ENCODE results near the gene TMEM233.
A peak's percentile ranks its signal among the peaks of the same experiment; 100 is the strongest.
"Not testable (repeated sequence)": the region's sequence is repeated elsewhere in the genome, so short reads cannot be mapped to it uniquely, and the experiment has no call there.

TMEM233 gene

GRCh38 chr12:119609358-119609757 lies 15.8 kb downstream of the TMEM233 start:
- DNase-seq (ENCODE audit: low spot score), result no peak

GRCh38 chr12:119613319-119613936 lies 19.9 kb downstream of the TMEM233 start:
- no peak for DNase-seq (ENCODE audit: low spot score)

- no peak for DNase-seq (ENCODE audit: low spot score)
These were observed 21.1 kb downstream of the TMEM233 start for GRCh38 chr12:119614705-119615104.

DNA sequence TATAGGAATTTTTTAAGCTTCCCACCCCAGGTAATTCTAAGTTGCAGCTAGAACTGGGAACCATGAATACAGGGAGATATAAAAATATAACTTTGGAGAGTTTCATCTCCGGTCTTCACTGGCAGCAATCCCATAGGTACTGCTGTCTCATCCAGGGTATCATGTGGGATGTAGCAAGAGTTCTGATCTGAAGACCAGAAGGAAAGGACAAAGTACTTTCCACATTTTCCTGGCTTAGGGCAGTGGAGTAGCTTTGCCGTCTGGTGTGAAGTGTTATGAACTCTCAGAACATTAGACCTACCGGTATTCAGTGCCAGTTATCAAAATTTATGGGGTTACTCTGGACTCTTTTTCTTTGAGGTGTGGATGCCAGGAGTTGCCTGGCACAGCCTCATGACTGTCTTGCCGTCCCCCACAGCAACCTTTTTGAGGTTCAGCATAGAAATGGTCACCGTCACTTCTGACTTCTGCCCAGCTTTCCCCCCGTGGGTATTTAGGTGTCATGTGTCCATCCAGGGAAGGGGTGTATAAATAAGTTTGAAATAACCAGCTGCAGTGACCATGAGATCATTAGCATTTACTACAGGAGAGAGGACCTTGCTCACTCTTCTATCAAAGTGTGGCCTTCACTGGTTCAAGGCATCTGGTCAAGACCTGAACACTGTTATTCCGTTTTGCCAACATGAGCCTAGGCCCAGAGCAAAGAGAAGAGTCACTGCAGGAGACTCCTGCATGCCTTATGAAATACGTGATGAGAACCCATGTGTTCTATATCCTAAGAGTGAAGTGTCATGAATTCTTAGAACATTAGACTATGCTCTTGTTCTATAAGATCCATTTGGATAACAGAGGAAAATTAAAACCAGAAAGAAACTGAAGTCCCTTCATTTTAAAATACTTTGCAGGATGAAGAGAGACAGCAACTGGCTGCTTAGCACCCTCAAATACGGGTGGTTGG lies 22.2 kb downstream of the TMEM233 start:
- no peak for DNase-seq (ENCODE audit: low spot score)

DNA sequence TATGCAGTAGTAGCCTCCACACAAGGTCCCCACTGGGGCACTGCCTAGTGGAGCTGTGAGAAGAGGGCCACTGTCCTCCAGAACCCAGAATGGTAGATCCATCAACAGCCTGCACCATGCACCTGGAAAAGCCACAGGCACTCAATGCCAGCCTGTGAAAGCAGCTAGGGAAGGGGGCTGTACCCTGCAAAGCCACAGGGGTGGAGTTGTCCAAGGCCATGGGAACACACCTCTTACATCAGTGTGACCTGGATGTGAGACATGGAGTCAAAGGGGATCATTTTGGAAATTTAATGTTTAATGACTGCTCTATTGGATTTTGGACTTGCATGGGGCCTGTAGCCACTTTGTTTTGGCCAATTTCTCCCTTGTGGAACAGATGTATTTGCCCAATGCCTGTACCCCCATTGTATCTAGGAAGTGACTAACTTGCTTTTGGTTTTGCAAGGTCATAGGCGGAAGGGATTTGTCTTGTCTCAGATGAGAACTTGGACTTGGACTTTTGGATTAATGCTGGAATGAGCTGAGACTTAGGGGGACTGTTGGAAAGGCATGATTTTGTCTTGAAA lies 24.8 kb downstream of the TMEM233 start:
- DNase-seq (ENCODE audit: low spot score), result not testable (repeated sequence)

DNA sequence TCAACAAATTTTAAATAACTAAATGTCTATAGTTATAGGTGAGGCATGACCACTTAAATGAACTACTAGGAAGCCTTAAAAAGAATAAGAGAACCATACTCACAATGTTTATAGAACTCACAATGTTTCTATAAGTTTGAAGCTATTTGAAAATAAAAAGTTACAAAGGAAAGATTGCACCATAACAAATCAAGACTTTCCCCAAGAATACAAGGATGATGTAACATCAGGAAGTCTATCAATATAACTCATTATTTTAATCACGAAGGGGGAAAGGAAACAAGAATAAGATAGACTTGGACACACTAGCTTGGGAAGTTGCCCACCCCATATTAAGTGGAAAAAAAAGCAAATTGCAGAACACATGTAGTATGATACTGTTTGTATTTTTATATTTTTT lies 26.9 kb downstream of the TMEM233 start:
- no peak for DNase-seq (ENCODE audit: low spot score)

- no peak for DNase-seq (ENCODE audit: low spot score)
These were observed 28.3 kb downstream of the TMEM233 start for GRCh38 chr12:119621878-119622277.

DNA sequence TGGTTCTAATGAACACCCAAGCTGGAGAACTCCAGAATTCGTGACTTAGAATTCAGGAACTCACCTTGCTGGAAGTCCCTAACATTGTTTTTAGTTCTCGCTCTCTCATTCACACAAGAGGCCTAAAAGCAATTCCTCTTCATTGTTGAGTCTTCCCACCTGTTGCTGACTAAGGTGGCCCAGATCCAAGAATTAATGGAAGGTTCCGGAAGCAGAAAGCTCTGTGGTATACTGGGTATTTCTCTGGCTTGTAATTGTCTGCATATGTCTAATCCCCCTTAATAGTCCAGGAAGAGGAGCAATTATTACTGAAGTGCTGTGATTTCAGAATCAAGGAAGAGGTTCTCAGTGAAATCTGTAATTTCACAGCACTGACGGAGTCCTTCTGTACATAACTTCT lies 31.4 kb downstream of the TMEM233 start:
- no peak for DNase-seq (ENCODE audit: low spot score)

- no peak for DNase-seq (ENCODE audit: low spot score)
These were observed 33.6 kb downstream of the TMEM233 start for GRCh38 chr12:119627019-119627643.

GRCh38 chr12:119627686-119628085 lies 34.1 kb downstream of the TMEM233 start:
- no peak for DNase-seq (ENCODE audit: low spot score)

DNA sequence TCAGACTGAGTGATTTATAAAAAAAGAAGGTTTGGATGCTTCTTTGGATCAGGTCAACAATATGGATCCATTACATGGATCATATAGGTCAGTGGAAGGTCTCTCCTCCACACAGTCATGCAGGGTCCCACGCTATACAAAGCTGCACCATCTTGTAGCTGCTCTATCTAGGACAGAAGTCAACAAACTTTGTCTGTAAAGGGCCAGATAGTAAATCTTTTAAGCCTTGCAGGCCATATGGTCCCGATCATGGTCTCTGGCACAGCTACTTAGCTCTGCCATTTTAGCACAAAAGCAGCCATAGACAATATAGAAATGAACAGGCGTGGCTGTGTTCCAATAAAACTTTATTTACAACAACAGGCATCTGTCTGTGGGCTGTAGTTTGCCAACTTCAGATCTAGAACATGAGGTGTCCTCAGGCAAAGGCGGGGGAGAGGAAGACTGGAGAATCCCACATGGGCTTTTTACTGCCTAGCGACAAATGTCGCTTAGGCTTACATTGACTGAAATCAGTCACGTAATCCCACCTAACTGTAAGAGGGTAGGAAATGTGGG lies 36.7 kb downstream of the TMEM233 start:
- DNase-seq (ENCODE audit: low spot score), result no peak

- no peak for DNase-seq (ENCODE audit: low spot score)
These were observed 37.5 kb downstream of the TMEM233 start for GRCh38 chr12:119630962-119631550.

DNA sequence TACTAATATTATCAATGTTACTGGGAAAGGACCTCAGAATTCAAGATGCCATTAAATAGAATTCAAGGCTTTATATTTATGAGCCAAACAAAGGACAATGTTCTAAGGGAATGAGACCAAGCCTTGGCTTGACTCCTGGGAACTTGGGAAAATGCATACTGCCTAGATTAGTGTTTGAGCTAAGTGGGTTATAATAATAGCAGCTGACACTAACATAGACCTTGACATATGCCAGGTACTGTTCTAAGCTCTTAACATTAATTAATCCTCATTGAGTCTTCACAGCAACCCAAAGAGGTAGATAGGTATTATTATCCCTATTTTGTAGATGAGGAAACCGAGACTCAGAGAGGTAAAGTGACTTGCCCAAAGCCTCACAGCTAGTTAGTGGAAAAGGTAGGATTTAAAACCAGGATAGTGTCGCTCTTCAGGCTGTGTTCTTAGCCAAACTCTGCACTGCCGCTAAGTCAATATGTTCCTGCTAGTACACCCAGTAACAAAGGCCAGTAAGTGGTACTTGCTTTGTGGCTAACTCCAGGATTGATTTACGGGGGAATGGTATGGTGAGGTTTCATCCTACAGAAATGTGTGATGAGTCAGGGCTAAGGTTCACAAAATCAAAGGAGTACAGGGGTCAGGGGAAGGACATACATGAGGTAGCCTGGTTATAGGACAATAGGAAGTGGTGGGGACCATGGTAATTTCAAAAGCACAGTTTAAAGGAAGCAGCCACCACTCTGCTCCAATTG lies 38.5 kb downstream of the TMEM233 start:
- no peak for DNase-seq (ENCODE audit: low spot score)

GRCh38 chr12:119634743-119635142 lies 41.2 kb downstream of the TMEM233 start:
- DNase-seq (ENCODE audit: low spot score), result no peak

DNA sequence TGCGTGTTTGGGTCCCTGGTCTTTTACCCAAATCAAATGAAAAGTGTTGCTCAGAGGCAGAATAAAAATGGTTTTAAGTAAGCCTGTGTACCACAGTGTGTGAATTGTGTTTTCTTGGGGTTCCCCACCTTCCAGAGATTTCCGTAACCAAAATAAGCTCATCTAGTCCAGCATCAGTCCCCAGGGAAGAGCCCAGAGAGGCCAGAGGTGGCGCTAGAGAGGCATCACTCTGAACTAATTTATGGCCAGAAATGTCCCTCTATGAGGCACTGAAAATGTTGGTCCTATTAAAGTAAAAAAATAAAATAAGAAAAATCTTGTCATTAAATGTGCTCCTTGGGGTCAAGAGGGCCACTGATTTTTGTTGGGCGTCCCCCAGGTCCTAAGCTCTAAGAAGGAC lies 49.4 kb downstream of the TMEM233 start:
- no peak for DNase-seq (ENCODE audit: low spot score)

GRCh38 chr12:119644930-119645329 lies 51.4 kb downstream of the TMEM233 start:
- no peak for DNase-seq (ENCODE audit: low spot score)

DNA sequence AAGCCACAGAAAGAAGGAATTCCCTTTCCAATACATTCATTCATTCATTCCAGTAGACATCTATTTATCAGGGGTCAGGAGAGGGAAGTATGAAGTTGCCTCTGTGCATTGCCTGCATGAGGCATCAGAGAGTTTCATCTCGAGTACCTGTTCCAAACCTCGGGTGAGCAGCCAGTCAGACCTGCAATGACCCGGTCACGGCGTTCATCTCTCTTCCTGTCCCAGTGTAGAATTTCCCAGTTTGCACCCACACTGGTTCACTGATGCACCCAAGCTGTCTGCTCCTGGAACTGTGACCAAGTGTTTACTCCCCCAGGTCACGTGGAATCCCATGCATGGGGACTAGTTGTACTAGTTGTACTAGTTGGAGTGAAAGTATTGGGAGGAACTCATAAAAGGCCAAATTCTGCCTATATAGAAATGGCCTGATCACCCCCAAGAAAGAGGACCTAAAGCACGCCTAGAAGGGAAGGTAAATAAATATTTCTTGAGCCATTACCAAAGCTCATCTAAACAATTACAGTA lies 52.0 kb downstream of the TMEM233 start:
- DNase-seq (ENCODE audit: low spot score), result no peak

DNA sequence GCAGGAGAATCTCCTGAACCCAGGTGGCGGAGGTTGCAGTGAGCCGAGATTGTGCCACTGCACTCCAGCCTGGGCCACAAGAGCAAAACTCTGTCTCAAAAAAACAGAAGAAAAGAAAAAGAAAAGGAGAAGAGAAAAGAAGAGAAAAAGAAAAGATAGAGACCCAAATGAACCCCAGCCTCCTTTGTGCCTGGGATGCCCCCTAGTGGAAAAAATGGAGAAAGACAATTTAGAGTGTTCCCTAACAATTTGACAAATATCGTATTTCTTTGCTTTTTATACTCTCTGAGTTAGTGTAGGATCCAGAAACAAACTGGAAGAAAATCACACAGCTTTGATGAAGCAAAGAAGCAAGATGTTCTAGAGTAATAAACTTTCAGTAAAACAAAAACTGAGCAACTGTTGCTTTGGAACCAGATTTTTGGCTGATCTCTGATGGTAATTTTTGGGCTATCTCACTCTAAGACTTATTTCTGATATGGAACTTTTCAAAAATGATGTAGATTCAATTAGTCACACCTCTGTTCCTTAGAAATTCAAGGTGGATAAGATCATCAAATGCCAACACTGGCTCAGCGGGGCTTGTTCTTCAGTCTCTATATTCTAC lies 55.7 kb downstream of the TMEM233 start:
- DNase-seq (ENCODE audit: low spot score), result peak; percentile 37

DNA sequence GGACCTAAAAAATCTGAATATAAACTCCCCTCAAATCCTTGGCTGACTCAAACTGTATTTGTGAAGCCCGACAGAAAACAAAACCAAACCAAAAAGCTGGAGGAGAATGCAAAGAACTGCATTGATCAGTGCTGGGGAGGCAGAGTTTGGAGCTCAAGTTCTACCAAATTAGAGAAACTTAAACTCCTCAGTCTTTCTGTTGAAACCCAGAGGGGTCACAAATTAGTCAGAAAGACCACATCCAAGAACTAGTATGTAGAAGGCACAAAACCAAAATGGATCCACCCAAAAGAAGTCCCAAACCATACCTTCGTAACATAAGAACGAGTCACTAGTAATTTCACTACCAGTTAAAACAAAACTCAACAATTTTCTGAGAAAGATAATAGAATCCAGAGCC lies 59.1 kb downstream of the TMEM233 start:
- DNase-seq (ENCODE audit: low spot score), result no peak

DNA sequence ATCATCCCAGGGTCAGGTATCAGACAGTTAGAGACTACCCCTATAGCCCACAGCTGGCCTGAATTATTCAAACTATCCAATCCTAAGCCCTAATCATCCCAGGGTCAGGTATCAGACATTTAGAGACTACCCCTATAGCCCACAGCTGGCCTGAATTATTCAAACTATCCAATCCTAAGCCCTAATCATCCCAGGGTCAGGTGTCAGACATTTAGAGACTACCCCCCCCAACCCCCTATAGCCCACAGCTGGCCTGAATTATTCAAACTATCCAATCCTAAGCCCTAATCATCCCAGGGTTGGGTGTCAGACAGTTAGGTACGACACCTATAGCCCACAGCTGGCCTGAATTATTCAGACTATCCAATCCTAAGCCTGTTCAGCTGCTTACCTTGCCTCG lies 63.4 kb downstream of the TMEM233 start:
- not testable (repeated sequence) for DNase-seq (ENCODE audit: low spot score)
